Glomerular endothelial cell (primary cell): Measurements from ENCODE around the gene CDC42BPA. TPM values are rescaled to one million over a fixed set of nuclear protein-coding genes. Genes with fewer than 3 reads are reported as not detected.
"Not testable (repeated sequence)": the region's sequence is repeated elsewhere in the genome, so short reads cannot be mapped to it uniquely, and the experiment has no call there.

Experiments used
- DNase-seq: peaks from one replicate; pipeline ENCODE4 v3.0.0-alpha.2; 2011; ENCODE audit warnings: low read depth, low spot score; ENCODE audit errors: extremely low read depth
- total RNA-seq: library from RNA; depleted of rRNA; stranded (reverse); fragments of >200 nt; gene quantifications from 2 replicates; pipeline ENCODE4 v1.2.3, GENCODE V29; 2015

The CDC42BPA gene
- total RNA-seq, 1 donor from 2014 or later = 129 TPM

GRCh38 chr1:226973371-226973897 is 344.9 kb downstream of the CDC42BPA start:
- DNase-seq = no peak

DNA sequence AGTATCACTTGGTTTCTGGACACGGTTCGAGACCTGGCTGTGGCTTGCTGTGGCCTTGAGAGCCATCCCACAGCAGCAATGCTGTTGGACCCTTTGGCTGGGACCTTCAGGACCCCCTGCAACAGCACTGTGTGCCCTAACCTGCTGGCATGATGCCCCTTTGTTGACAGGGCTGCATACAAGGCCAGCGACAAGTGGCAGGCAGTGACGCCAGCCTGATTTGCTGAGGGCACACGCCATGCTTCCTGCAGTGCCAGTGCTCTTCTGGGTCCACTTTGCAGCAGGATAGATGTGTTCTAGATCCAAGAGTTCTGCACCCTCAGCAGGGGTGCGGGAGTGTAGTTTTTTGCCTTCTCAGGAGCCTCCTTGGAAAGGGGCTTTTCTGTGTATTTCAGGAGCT is 345.4 kb downstream of the CDC42BPA start:
- DNase-seq = no peak

DNA sequence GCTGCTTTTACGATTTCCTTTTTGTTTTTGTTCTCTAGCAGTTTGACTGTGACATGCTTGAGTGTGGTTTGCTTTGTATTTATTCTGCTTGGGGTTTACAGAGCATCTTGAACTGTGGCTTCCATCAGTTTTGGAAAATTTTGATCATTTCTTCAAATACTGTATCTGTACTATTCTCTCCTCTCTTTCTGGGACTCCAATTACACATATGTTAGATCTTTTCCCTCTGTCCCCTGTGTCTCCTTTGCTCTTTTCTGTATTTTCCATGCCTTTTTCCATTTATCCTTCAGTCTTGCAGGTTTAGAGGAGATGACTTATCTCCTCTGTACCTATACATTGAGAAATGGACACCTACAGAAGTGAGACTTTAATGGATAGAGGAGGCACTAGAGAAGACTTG is 346.5 kb downstream of the CDC42BPA start:
- no peak for DNase-seq

DNA sequence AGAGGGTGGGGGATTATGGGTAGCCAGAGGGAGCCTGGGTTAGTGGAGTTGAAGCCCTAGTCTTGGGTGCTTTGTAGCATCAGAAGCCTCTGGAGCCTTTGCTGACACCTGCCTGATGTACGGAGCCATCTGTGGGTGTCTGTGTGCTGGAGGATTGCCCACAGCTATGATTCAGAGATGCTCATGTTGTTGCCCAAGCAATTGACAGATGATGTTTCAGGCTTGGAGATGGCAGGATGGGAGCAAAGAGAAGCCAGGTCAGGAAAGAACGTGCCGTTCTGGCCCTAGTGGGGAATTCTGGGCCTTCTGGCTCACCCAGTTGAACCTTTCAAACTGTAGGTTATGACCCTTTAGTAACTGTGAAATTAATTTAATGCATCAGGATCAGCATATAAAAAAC is 350.6 kb downstream of the CDC42BPA start:
- DNase-seq = no peak

DNA sequence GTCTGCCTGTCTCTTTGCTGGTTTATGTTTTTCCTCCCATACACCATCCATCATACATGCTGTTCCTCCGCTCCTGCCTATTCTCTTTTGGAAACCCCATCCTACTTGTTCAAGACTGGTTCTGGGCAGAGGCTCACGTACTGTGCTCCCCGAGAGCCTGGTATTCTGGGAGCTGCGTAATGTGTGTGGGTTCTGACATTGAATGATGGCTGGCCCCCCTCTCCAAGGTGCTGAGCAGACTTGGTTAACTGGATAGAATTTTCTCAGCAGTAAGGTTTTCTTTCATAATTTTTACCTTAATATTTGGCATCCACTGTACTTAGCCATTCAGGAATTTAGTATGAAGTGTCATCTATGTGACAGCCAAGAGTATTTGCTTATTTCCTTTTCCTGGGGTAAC is 351.6 kb downstream of the CDC42BPA start:
- DNase-seq = no peak

- no peak for DNase-seq
Observed at GRCh38 chr1:226965581-226966440, 352.5 kb downstream of the CDC42BPA start.

DNA sequence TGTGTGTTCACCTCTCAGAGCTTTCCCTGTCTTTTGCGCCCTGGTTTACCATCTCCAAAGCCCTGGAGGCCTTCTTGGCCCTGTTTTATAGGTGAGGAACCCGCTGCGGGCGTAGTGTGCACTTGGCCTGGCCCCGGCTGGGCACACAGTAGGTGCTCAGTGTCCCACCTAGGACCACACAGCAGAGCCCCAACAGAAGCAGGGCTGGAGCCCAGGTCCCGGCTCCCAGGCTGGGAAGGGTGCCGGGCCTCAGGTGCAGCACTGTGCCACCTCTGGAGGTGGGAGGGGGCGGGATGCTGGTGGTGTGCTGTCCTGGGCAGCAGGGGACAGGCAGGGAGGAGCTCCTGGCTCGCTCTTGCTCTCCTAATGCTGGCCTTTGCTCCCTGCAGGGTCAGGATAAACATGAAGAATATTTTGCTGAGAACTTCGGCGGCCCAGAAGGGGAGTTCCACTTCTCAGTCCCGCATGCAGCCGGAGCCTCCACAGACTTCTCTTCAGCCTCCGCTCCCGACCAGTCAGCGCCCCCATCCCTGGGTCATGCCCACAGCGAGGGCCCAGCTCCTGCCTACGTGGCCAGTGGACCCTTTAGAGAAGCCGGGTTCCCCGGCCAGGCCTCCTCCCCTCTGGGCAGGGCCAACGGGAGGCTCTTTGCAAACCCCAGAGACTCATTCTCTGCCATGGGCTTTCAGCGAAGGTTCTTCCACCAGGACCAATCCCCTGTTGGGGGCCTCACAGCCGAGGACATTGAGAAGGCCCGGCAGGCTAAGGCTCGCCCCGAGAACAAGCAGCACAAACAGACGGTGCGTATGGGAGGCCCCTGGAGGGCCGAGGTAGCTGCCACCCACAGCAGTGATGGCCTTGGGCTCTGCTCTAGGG is 353.4 kb downstream of the CDC42BPA start:
- no peak for DNase-seq

GRCh38 chr1:226964068-226964425 is 354.2 kb downstream of the CDC42BPA start:
- no peak for DNase-seq

- no peak for DNase-seq
Observed at GRCh38 chr1:226962421-226963391, 355.6 kb downstream of the CDC42BPA start.

GRCh38 chr1:226960944-226961765 is 357.1 kb downstream of the CDC42BPA start:
- no peak for DNase-seq

- DNase-seq = no peak
Observed at GRCh38 chr1:226960256-226960655, 358.0 kb downstream of the CDC42BPA start.

- no peak for DNase-seq
Observed at GRCh38 chr1:226958300-226958699, 360.0 kb downstream of the CDC42BPA start.

GRCh38 chr1:226957714-226958113 is 360.6 kb downstream of the CDC42BPA start:
- no peak for DNase-seq

DNA sequence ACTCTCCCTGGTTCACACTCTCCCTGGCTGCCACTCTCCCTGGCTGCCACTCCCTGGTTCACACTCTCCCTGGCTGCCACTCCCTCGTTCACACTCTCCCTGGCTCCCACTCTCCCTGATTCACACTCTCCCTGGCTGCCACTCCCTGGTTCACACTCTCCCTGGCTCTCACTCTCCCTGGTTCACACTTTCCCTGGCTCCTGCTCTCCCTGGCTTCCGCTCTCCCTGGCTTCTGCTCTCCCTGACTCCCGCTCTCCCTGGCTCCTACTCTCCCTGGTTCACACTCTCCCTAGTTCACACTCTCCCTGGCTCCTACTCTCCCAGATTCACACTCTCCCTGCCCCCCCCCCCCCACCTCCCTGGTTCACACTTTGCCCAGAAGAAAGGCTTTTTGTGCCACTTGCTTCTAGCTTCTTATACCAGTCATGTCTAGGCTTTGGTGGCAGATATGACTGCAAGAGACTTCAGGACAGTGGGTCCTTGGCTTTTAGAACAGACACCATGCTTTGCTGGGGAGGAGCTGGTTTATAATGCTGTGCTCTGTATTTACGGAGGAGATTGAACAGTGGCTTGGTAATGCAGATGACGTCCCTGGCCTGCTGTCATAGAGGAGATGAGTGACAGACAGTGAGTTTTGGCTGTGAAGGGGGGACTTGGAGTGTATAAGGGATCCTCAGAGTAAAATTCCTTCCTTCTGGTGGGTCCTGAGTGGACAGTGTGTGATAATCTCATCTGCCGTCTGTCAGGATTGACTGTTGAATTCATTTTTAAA is 361.2 kb downstream of the CDC42BPA start:
- DNase-seq = no peak

- not testable (repeated sequence) for DNase-seq
Observed at GRCh38 chr1:226955857-226956256, 362.4 kb downstream of the CDC42BPA start.

- no peak for DNase-seq
Observed at GRCh38 chr1:226954777-226955176, 363.5 kb downstream of the CDC42BPA start.

GRCh38 chr1:226954337-226954736 is 364.0 kb downstream of the CDC42BPA start:
- DNase-seq = no peak

DNA sequence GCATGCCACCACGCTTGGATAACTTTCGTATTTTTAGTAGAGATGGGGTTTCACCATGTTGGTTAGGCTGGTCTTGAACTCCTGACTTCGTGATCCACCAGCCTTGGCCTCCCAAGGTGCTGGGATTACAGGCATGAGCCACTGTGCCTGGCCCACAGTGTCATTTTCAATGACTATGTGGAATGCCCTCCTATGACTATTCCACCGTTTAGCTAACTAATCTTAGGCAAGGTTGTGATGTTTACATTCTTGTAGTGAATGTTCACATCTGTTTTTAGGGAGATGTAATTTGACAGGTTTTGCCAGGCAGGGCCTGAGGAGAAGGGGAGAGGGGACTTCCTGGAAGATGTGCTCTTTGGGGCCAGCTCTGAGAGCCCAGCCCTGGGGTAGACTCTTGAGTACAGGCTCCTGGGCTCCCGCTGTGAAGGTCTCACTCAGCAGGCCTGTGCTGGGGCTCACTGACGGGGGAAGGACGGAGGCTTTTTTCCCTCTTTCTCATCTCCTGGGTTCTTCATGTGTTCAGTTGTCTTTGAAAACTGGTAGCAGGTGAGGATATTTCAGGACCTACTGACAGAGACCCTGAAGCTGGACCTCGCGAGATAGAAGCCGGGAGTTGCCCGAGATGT is 365.0 kb downstream of the CDC42BPA start:
- no peak for DNase-seq
